Keratinocyte (primary cell): ENCODE measurements around the gene PRR36. TPM values are rescaled to one million over a fixed set of nuclear protein-coding genes. Genes with fewer than 3 reads are reported as not detected.

Source experiments
- DNase-seq: peaks from one replicate; pipeline ENCODE4 v3.0.0-alpha.2; 2011; ENCODE audit warnings: low read depth, missing footprints, low spot score
- FAIRE-seq: peaks from 2 replicates; lab custom pipeline; 2011; peaks lifted over from hg19 to GRCh38; lab: Jason Lieb, UNC
- H2AFZ ChIP-seq: 2 replicates; pipeline ENCODE4 v1.6.0; 2012; ENCODE audit warnings: low read length, control low read depth, inconsistent platforms; ENCODE audit not compliant: control insufficient read depth
- H3K27ac ChIP-seq: 2 replicates; pipeline ENCODE4 v1.5.1; 2011; ENCODE audit warnings: low read length; ENCODE audit not compliant: control insufficient read depth, insufficient read depth
- H3K27me3 ChIP-seq: 3 replicates; pipeline ENCODE4 v1.6.0; 2011; ENCODE audit warnings: low read length; ENCODE audit not compliant: control insufficient read depth, insufficient read depth; ENCODE audit errors: extremely low read depth
- H3K36me3 ChIP-seq, 2 experiments: 2 replicates in 1 of 2; 3 replicates in 1 of 2; pipeline ENCODE4 v1.5.1; 2011; ENCODE audit warnings: low read length in 2 of 2, mild to moderate bottlenecking in 1 of 2; ENCODE audit not compliant: control insufficient read depth in 2 of 2, insufficient read depth in 2 of 2; ENCODE audit errors: extremely low read depth in 1 of 2
- H3K4me1 ChIP-seq: 3 replicates; pipeline ENCODE4 v1.5.1; 2011; ENCODE audit warnings: low read length; ENCODE audit not compliant: control insufficient read depth, insufficient read depth; ENCODE audit errors: extremely low read depth
- H3K4me2 ChIP-seq: 3 replicates; pipeline ENCODE4 v1.6.0; 2011; ENCODE audit warnings: low read depth, low read length; ENCODE audit not compliant: control insufficient read depth, insufficient read depth; ENCODE audit errors: extremely low read depth
- H3K4me3 ChIP-seq, 3 experiments: fragments of 200-600 bp in 1 of 3; sonication (generic) in 1 of 3; 2 replicates in 2 of 3; 3 replicates in 1 of 3; pipeline ENCODE4 v1.5.1; 2011 to 2016; ENCODE audit warnings: low read length in 3 of 3, mild to moderate bottlenecking in 3 of 3, control low read depth in 2 of 3, inconsistent platforms in 1 of 3, low read depth in 1 of 3, mixed read lengths in 1 of 3, mixed run types in 1 of 3, moderate library complexity in 1 of 3; ENCODE audit not compliant: control insufficient read depth in 2 of 3, insufficient read depth in 2 of 3; ENCODE audit errors: extremely low read depth in 1 of 3
- H3K79me2 ChIP-seq: 2 replicates; pipeline ENCODE4 v1.6.0; 2012; ENCODE audit warnings: low read length; ENCODE audit not compliant: control insufficient read depth, insufficient read depth
- H3K9ac ChIP-seq: 3 replicates; pipeline ENCODE4 v1.6.0; 2011; ENCODE audit warnings: low read length; ENCODE audit not compliant: control insufficient read depth, insufficient read depth; ENCODE audit errors: extremely low read depth
- H3K9me1 ChIP-seq: 3 replicates; pipeline ENCODE4 v1.6.0; 2011; ENCODE audit warnings: low read length; ENCODE audit not compliant: control insufficient read depth, insufficient read depth; ENCODE audit errors: extremely low read depth
- H3K9me3 ChIP-seq: 2 replicates; pipeline ENCODE4 v1.5.1; 2012; ENCODE audit warnings: low read depth, low read length; ENCODE audit not compliant: control insufficient read depth
- H4K20me1 ChIP-seq: 3 replicates; pipeline ENCODE4 v1.6.0; 2011; ENCODE audit warnings: low read length; ENCODE audit not compliant: control insufficient read depth, insufficient read depth; ENCODE audit errors: extremely low read depth
- EZH2 ChIP-seq: IDR thresholded peaks from one replicate; pipeline ENCODE4 v1.6.1; 2012; ENCODE audit warnings: inconsistent platforms, mild to moderate bottlenecking, low read length, moderate library complexity
- dilution Hi-C: fragments of 300-500 bp; cut with MboI; formaldehyde crosslinking; loops from one replicate; pipeline ENCODE4 v1.7.0; 2020; ENCODE audit warnings: low sequenced_read_pairs; ENCODE audit not compliant: extremely low pct_ligation_motif_present
- polyA plus RNA-seq, 5 experiments: library from polyadenylated mRNA; depleted of rRNA in 3 of 5; stranded (reverse) in 3 of 5; stranded (forward) in 1 of 5; unstranded in 1 of 5; fragments of >200 nt; gene quantifications; 1 replicate in 1 of 5; 2 replicates in 3 of 5; 3 replicates in 1 of 5; pipeline versions ENCODE4 v1.2.1 to v1.2.3, GENCODE V29; 2011 to 2012; ENCODE audit warnings: missing spikeins in 2 of 5, low read depth in 1 of 5, low replicate concordance in 1 of 5
- TF ChIP-seq, protein P1 (sequence below), 3 experiments: IDR thresholded peaks in 1 of 3; conservative IDR thresholded peaks in 1 of 3; optimal IDR thresholded peaks in 1 of 3; 2 replicates in 2 of 3; 3 replicates in 1 of 3; pipeline versions ENCODE3 to v1.5.1; 2011; ENCODE audit warnings: low read length in 3 of 3, mild to moderate bottlenecking in 3 of 3, moderate library complexity in 2 of 3, control low read depth in 1 of 3, inconsistent platforms in 1 of 3; ENCODE audit not compliant: insufficient read depth in 2 of 3; ENCODE audit errors: extremely low read depth in 1 of 3

The PRR36 gene
- polyA plus RNA-seq, 1 donor (not counting 4 experiments of a cell fraction or from before 2014, with no cell fraction given): not detected

DNA sequence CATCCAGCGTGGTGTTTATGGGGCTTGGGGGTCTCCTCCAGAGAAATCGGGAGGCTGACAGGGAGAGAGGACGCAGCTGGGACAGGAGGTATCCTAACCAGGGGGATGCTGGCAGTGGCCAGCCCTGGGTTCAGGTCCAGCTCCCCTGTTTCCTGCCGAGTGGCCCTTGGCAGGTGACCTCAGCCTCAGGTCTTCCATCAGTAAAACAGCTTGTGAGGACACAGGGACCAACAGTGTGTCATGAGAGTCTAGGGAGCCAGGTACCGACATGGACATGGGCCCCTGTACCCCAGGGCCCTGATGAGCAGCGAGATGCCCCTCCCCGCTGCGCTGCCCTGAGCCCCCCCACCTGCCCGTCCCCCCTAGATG lies 24.6 kb downstream of the PRR36 start:
- no peak for TF ChIP-seq EZH2
- peaks cover 10% of the 10 kb centered on the region for H3K4me1 ChIP-seq
- H3K9me3 ChIP-seq: no peaks in the 10 kb centered on the region
- no peaks in the 10 kb centered on the region for H3K79me2 ChIP-seq
- FAIRE-seq (no peak), DNase-seq (no peak)
- H3K9me1 ChIP-seq: no peaks in the 10 kb centered on the region
- no peak overlapping the region for H3K4me3 ChIP-seq
- no peaks in the 10 kb centered on the region for H3K27me3 ChIP-seq
- no peaks in the 10 kb centered on the region for H4K20me1 ChIP-seq
- no peak overlapping the region for H3K9ac ChIP-seq
- peaks cover 0 to under 1% of the 10 kb centered on the region in 2 experiments for H3K36me3 ChIP-seq
- no peak overlapping the region for H3K27ac ChIP-seq
- no peak overlapping the region for H3K4me2 ChIP-seq
- dilution Hi-C loops: no loop called here
- no peak overlapping the region for H2AFZ ChIP-seq

DNA sequence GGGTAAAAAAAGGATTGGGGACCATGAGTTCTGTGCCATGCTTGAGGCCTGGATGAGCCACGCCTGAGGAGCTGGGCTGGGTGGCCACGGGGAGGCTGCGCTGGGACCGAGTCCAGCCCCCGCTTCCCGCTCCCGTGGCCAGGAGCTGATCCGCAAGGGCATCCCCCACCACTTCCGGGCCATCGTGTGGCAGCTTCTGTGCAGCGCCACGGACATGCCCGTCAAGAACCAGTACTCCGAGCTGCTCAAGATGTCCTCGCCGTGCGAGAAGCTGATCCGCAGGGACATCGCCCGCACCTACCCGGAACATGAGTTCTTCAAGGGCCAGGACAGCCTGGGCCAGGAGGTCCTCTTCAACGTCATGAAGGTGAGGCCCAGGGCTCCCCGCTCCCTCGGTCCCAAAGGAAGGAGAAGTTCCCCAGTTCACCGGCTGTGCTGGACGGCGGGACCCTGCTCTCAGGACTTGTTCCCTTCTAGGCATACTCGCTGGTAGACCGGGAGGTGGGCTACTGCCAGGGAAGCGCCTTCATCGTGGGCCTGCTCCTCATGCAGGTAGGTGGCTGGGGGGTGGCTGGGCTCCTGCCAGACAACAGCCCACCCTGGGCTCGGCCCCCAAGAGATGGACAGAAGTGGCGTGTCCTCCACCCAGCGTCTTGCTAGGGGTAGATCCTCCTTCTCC lies 25.3 kb downstream of the PRR36 start:
- H4K20me1 ChIP-seq: no peaks in the 10 kb centered on the region
- DNase-seq: no peak
- H3K9me1 ChIP-seq: no peaks in the 10 kb centered on the region
- no peaks in the 10 kb centered on the region for H3K36me3 ChIP-seq
- dilution Hi-C loops: no loop called here
- H3K27ac ChIP-seq: no peak overlapping the region
- TF ChIP-seq, protein P1, sequence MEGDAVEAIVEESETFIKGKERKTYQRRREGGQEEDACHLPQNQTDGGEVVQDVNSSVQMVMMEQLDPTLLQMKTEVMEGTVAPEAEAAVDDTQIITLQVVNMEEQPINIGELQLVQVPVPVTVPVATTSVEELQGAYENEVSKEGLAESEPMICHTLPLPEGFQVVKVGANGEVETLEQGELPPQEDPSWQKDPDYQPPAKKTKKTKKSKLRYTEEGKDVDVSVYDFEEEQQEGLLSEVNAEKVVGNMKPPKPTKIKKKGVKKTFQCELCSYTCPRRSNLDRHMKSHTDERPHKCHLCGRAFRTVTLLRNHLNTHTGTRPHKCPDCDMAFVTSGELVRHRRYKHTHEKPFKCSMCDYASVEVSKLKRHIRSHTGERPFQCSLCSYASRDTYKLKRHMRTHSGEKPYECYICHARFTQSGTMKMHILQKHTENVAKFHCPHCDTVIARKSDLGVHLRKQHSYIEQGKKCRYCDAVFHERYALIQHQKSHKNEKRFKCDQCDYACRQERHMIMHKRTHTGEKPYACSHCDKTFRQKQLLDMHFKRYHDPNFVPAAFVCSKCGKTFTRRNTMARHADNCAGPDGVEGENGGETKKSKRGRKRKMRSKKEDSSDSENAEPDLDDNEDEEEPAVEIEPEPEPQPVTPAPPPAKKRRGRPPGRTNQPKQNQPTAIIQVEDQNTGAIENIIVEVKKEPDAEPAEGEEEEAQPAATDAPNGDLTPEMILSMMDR (optimal IDR thresholded peaks at IDR 0.05 in 1 of 3, IDR thresholded peaks at IDR 0.05 in 1 of 3, conservative IDR thresholded peaks at IDR 0.05 in 1 of 3; ENCODE audit: extremely low read depth in 1 of 3, insufficient read depth in 2 of 3, low read length in 3 of 3): no peak
- TF ChIP-seq EZH2: no peak
- H3K9ac ChIP-seq: no peak overlapping the region
- H3K4me1 ChIP-seq: peaks cover 10% of the 10 kb centered on the region
- H3K4me2 ChIP-seq: no peak overlapping the region
- FAIRE-seq: no peak
- H3K79me2 ChIP-seq: no peaks in the 10 kb centered on the region
- no peaks in the 10 kb centered on the region for H3K9me3 ChIP-seq
- H2AFZ ChIP-seq: no peak overlapping the region
- H3K27me3 ChIP-seq: no peaks in the 10 kb centered on the region
- no peak overlapping the region for H3K4me3 ChIP-seq

GRCh38 chr19:7847664-7848063 lies 26.5 kb downstream of the PRR36 start:
- DNase-seq (no peak), FAIRE-seq (no peak)
- H3K9ac ChIP-seq: no peak overlapping the region
- H4K20me1 ChIP-seq: no peaks in the 10 kb centered on the region
- no peaks in the 10 kb centered on the region for H3K27me3 ChIP-seq
- no peak overlapping the region for H3K4me2 ChIP-seq
- H3K27ac ChIP-seq: no peak overlapping the region
- no peaks in the 10 kb centered on the region for H3K79me2 ChIP-seq
- H3K9me3 ChIP-seq: no peaks in the 10 kb centered on the region
- H2AFZ ChIP-seq: no peak overlapping the region
- H3K4me1 ChIP-seq: peaks cover 10% of the 10 kb centered on the region
- H3K36me3 ChIP-seq: no peaks in the 10 kb centered on the region
- dilution Hi-C loops: no loop called here
- H3K4me3 ChIP-seq: no peak overlapping the region
- H3K9me1 ChIP-seq: no peaks in the 10 kb centered on the region
- TF ChIP-seq EZH2: no peak
- TF ChIP-seq, protein P1 (optimal IDR thresholded peaks at IDR 0.05 in 1 of 3, IDR thresholded peaks at IDR 0.05 in 1 of 3, conservative IDR thresholded peaks at IDR 0.05 in 1 of 3; ENCODE audit: extremely low read depth in 1 of 3, insufficient read depth in 2 of 3, low read length in 3 of 3): no peak
